SK-N-MC (cell line): ENCODE data around the gene SEC22C.

ENCODE experiments used
- EZH2 ChIP-seq: fragments of 200-600 bp; sonication (generic); IDR thresholded peaks from one replicate; pipeline ENCODE4 v1.6.1; 2017; ENCODE audit warnings: antibody characterized with exemption
- POLR2AphosphoS5 ChIP-seq: IDR thresholded peaks from 2 replicates; pipeline ENCODE4 v1.6.1; 2012; ENCODE audit warnings: mild to moderate bottlenecking, low read depth, low read length, borderline replicate concordance

DNA sequence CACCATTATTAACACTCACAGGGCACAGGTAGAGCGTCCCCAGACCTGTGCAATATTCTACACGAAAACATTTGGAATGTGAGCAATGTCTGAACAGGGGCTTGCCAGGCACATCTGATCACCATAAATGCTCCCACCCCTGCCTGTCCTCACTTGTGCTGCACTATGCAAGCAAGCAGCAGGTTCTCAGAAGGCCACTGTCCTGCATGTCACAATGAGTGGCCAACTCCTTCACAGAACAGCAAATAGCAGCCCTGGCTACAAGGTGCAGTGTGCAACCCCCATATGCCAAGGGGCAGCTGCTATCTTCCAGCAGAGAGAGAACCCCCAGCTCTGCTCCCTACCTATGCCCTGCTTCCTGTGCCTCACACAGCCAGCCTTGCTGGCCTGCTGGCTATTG lies 32.6 kb downstream of the SEC22C start:
- no peak for TF ChIP-seq EZH2
- no peak for TF ChIP-seq POLR2AphosphoS5
